B cell (primary cell): ENCODE results near the gene HOXA5. TPM values are rescaled to one million over a fixed set of nuclear protein-coding genes. Genes with fewer than 3 reads are reported as not detected.

Experiments
- ATAC-seq: fragments of 200-7000 bp; cut with Tn5 transposase; one replicate; pipeline ENCODE4 v1.10.0; 2021; ENCODE audit warnings: low read depth, mild to moderate bottlenecking, moderate number of reproducible peaks, moderate library complexity
- CTCF ChIA-PET: fragments of 350-600 bp; sonication (Branson Sonifier 250); formaldehyde crosslinking; loops from one replicate; lab custom pipeline; 2021; ENCODE audit warnings: antibody characterized with exemption, inconsistent platforms; lab: Charles Lee
- POLR2A ChIA-PET: fragments of 350-600 bp; sonication (Branson Sonifier 250); formaldehyde crosslinking; loops from one replicate; lab custom pipeline; 2021; ENCODE audit warnings: antibody characterized with exemption; lab: Charles Lee
- DNase-seq: peaks from one replicate; pipeline ENCODE4 v3.0.0; 2013
- H2AFZ ChIP-seq: 2 replicates; pipeline ENCODE4 v1.6.1; 2012; ENCODE audit warnings: mild to moderate bottlenecking, low read depth, low read length; ENCODE audit not compliant: insufficient read depth, poor library complexity, severe bottlenecking
- H3K27ac ChIP-seq, 2 donors: 1 replicate in 1 of 2; 2 replicates in 1 of 2; pipeline ENCODE4 v1.5.1; 2012 to 2013; ENCODE audit warnings: low read length in 2 of 2, mild to moderate bottlenecking in 2 of 2, moderate library complexity in 1 of 2
- H3K27me3 ChIP-seq, 4 experiments: fragments of 200-600 bp in 1 of 4; sonication (generic) in 1 of 4; replicated peaks in 1 of 4; 1 replicate in 2 of 4; 2 replicates in 2 of 4; pipeline versions ENCODE4 v1.6.1 to v1.7.0; 2013 to 2016; ENCODE audit warnings: low read length in 3 of 4, mild to moderate bottlenecking in 2 of 4, mixed read lengths in 1 of 4, moderate library complexity in 1 of 4; ENCODE audit not compliant: insufficient read depth in 4 of 4, control insufficient read depth in 3 of 4; ENCODE audit errors: control extremely low read depth in 1 of 4
- H3K36me3 ChIP-seq, 2 experiments: replicated peaks in 1 of 2; 1 replicate in 1 of 2; 2 replicates in 1 of 2; pipeline versions ENCODE4 v1.6.1 to v1.7.1; 2013; ENCODE audit warnings: low read length in 1 of 2; ENCODE audit not compliant: insufficient read depth in 2 of 2, control insufficient read depth in 1 of 2; ENCODE audit errors: control extremely low read depth in 1 of 2, extremely low read depth in 1 of 2
- H3K4me1 ChIP-seq, 2 donors: fragments of 200-600 bp in 1 of 2; sonication (generic) in 1 of 2; 1 replicate in 1 of 2; 2 replicates in 1 of 2; pipeline versions ENCODE4 v1.5.1 to v1.6.1; 2013 to 2017; ENCODE audit warnings: low read length in 2 of 2; ENCODE audit not compliant: control insufficient read depth in 2 of 2, insufficient read depth in 2 of 2
- H3K4me2 ChIP-seq: replicated peaks from 2 replicates; pipeline ENCODE3; 2012; ENCODE audit warnings: mild to moderate bottlenecking, low read depth, low read length; ENCODE audit not compliant: poor library complexity, severe bottlenecking
- H3K4me3 ChIP-seq, 5 experiments: fragments of 200-600 bp in 1 of 5; sonication (generic) in 1 of 5; 1 replicate in 3 of 5; 2 replicates in 2 of 5; pipeline versions ENCODE4 v1.5.1 to v1.7.0; 2011 to 2016; ENCODE audit warnings: low read length in 4 of 5, mild to moderate bottlenecking in 4 of 5, low read depth in 2 of 5, control low read depth in 1 of 5, moderate library complexity in 1 of 5; ENCODE audit not compliant: insufficient read depth in 1 of 5; ENCODE audit errors: control extremely low read depth in 1 of 5, extremely low read depth in 1 of 5
- H3K79me2 ChIP-seq: fragments of 200-600 bp; sonication (generic); one replicate; pipeline ENCODE4 v1.6.0; 2016; ENCODE audit warnings: low read length; ENCODE audit not compliant: control insufficient read depth, insufficient read depth
- H3K9ac ChIP-seq: fragments of 200-600 bp; sonication (generic); 2 replicates; pipeline ENCODE4 v1.6.1; 2017; ENCODE audit warnings: mild to moderate bottlenecking, low read length, moderate library complexity
- H3K9me3 ChIP-seq, 3 donors: one replicate each; pipeline versions ENCODE4 v1.6.1 to v1.7.1; 2013; ENCODE audit warnings: low read length in 2 of 3; ENCODE audit not compliant: control insufficient read depth in 2 of 3, insufficient read depth in 1 of 3; ENCODE audit errors: control extremely low read depth in 1 of 3
- H4K20me1 ChIP-seq: 2 replicates; pipeline ENCODE4 v1.6.0; 2012; ENCODE audit warnings: mild to moderate bottlenecking, low read length; ENCODE audit not compliant: insufficient read depth, control insufficient read depth, poor library complexity, severe bottlenecking
- H3K27ac Mint-ChIP-seq: one replicate; pipeline ENCODE4 v1.8.0; 2021; ENCODE audit warnings: mixed read lengths
- H3K27me3 Mint-ChIP-seq: one replicate; pipeline ENCODE4 v1.8.0; 2021; ENCODE audit warnings: mixed read lengths
- H3K4me1 Mint-ChIP-seq: one replicate; pipeline ENCODE4 v1.8.0; 2021; ENCODE audit warnings: mixed read lengths
- H3K4me3 Mint-ChIP-seq: one replicate; pipeline ENCODE4 v1.8.0; 2021; ENCODE audit warnings: mixed read lengths
- H3K9me3 Mint-ChIP-seq: one replicate; pipeline ENCODE4 v1.8.0; 2022; ENCODE audit warnings: mixed read lengths; ENCODE audit not compliant: insufficient read depth
- EZH2 ChIP-seq: IDR thresholded peaks from 2 replicates; pipeline ENCODE4 v1.6.1; 2012; ENCODE audit warnings: borderline replicate concordance, low read depth, mild to moderate bottlenecking, moderate library complexity, low read length; ENCODE audit not compliant: insufficient read depth, poor library complexity, severe bottlenecking
- WGBS: methylation state at CpG from one replicate; pipeline ENCODE4 v1.1.5; 2013; ENCODE audit warnings: missing lambda C conversion rate; ENCODE audit not compliant: insufficient coverage; 5-methylcytosine and 5-hydroxymethylcytosine counted together
- intact Hi-C: fragments of 100-400 bp; cut with micrococcal nuclease; formaldehyde crosslinking; loops from one replicate; pipeline ENCODE4 v1.10.0; 2022
- polyA plus RNA-seq: library from polyadenylated mRNA; depleted of rRNA; stranded (reverse); fragments of >200 nt; gene quantifications from 2 replicates; pipeline ENCODE4 v1.2.3, GENCODE V29; 2012
- total RNA-seq, 2 donors: library from RNA; stranded (reverse); fragments of 120-200 nt in 1 of 2; gene quantifications; 1 replicate in 1 of 2; 2 replicates in 1 of 2; pipeline versions ENCODE4 v1.2.3 to v1.2.4, GENCODE V29; 2013 to 2022
- TF ChIP-seq, protein P1 (sequence below): fragments of 200-600 bp; IDR thresholded peaks from one replicate; pipeline ENCODE4 v1.8.0; 2022; ENCODE audit warnings: antibody characterized with exemption, mild to moderate bottlenecking

Gene HOXA5
- total and polyA plus RNA-seq, 2 donors (not counting 1 experiment from before 2014, with no cell fraction given): not detected

GRCh38 chr7:27156916-27157701 lies 13.6 kb upstream of the HOXA5 start:
- Histone ChIP-seq H3K9me3 (peaks cover 0 to 81% (median 18%) of the 10 kb centered on the region in 3 donors), H3K9ac (no peak overlapping the region), H3K27ac (no peak overlapping the region), H2AFZ (no peak overlapping the region), H3K79me2 (no peaks in the 10 kb centered on the region), H3K27me3 (peaks cover 1 to 94% (median 79%) of the 10 kb centered on the region in 4 experiments), H3K4me3 (no peak overlapping the region), H3K36me3 (no peaks in the 10 kb centered on the region), H3K4me2 (no peak overlapping the region), H3K4me1 (peaks cover 62 to 74% of the 10 kb centered on the region in 2 donors), H4K20me1 (peaks cover 10% of the 10 kb centered on the region)
- TF ChIP-seq EZH2: no peak
- TF ChIP-seq, protein P1, sequence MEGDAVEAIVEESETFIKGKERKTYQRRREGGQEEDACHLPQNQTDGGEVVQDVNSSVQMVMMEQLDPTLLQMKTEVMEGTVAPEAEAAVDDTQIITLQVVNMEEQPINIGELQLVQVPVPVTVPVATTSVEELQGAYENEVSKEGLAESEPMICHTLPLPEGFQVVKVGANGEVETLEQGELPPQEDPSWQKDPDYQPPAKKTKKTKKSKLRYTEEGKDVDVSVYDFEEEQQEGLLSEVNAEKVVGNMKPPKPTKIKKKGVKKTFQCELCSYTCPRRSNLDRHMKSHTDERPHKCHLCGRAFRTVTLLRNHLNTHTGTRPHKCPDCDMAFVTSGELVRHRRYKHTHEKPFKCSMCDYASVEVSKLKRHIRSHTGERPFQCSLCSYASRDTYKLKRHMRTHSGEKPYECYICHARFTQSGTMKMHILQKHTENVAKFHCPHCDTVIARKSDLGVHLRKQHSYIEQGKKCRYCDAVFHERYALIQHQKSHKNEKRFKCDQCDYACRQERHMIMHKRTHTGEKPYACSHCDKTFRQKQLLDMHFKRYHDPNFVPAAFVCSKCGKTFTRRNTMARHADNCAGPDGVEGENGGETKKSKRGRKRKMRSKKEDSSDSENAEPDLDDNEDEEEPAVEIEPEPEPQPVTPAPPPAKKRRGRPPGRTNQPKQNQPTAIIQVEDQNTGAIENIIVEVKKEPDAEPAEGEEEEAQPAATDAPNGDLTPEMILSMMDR: no peak
- ATAC-seq: no peak
- intact Hi-C loops: loop anchor here (2.0 kb wide), 2 partner anchors 84 to 1300 kb away; no protein-coding TSS in a partner anchor
- peak overlapping the region; percentile 23 for H3K4me3 Mint-ChIP-seq
- WGBS: 9% methylated on average over 19 of the region's 30 CpGs
- ChIA-PET CTCF (interaction anchor here (0.7 to 2.0 kb wide), 6 partner anchors 11 to 1303 kb away, joined by 3 to 7 read pairs (median 4); no protein-coding TSS in a partner anchor), POLR2A (interaction anchor here (0.6 to 1.5 kb wide), 2 partner anchors 35 to 1301 kb away, joined by 3 to 4 read pairs; no protein-coding TSS in a partner anchor)
- no peaks in the 10 kb centered on the region for H3K9me3 Mint-ChIP-seq
- peak; percentile 45 for DNase-seq
- peaks cover 38% of the 10 kb centered on the region for H3K4me1 Mint-ChIP-seq
- H3K27ac Mint-ChIP-seq: peak overlapping the region; percentile 87
- peaks cover 71% of the 10 kb centered on the region for H3K27me3 Mint-ChIP-seq
